DOHH2 (cell line): Measurements from ENCODE around the gene FARSA.

ENCODE experiments used
- CTCF ChIP-seq: fragments of 200-600 bp; sonication (generic); IDR thresholded peaks from one replicate; pipeline ENCODE4 v1.5.1; 2014; ENCODE audit warnings: antibody characterized with exemption, mild to moderate bottlenecking, low read depth, low read length; ENCODE audit not compliant: poor library complexity, severe bottlenecking
- EZH2phosphoT487 ChIP-seq: fragments of 200-600 bp; sonication (generic); IDR thresholded peaks from 2 replicates; pipeline ENCODE4 v1.6.1; 2017; ENCODE audit warnings: borderline replicate concordance, mild to moderate bottlenecking, antibody characterized with exemption, low read length, moderate library complexity, mixed read lengths

- TF ChIP-seq CTCF (no peak), EZH2phosphoT487 (no peak)
Observed at GRCh38 chr19:12973236-12973635, 39.7 kb upstream of the FARSA start.
